Left cardiac atrium (tissue), 4 donors: ENCODE data around the gene FNDC3B. TPM values are rescaled to one million over a fixed set of nuclear protein-coding genes. Genes with fewer than 3 reads are reported as not detected.

ENCODE experiments used
- ATAC-seq, 2 donors: fragments of 200-7000 bp; cut with Tn5 transposase; one replicate each; pipeline ENCODE4 v1.9.1; 2020; ENCODE audit warnings: mild to moderate bottlenecking in 2 of 2, moderate library complexity in 2 of 2
- DNase-seq: peaks from one replicate; pipeline ENCODE4 v3.0.0-alpha.2; 2020
- intact Hi-C, 2 donors: fragments of 100-400 bp; cut with DNase I; formaldehyde crosslinking; loops; one replicate each; pipeline versions ENCODE4 v1.14.1 to v1.15.1; 2022 to 2023
- total RNA-seq, 2 donors: library from RNA; stranded (reverse); fragmentation: NEBNext Ultra II Directional; extraction: Animal tissue kit (Norgen Biotek cat#: 25700); gene quantifications; one replicate each; pipeline ENCODE4 v1.2.1, GENCODE V29; 2021
- donor health status: DM: no; HTN: yes; CAD: no.
- donor health status: DM: no; HTN: yes; CAD: no; lungs with severe emphysema.
- donor health status: DM: yes; HTN: yes; CAD: no.
- donor health status: Dilated cardiomyopathy.

Gene FNDC3B
- total RNA-seq, 2 donors from 2014 or later = 82.4 to 98.3 TPM

DNA sequence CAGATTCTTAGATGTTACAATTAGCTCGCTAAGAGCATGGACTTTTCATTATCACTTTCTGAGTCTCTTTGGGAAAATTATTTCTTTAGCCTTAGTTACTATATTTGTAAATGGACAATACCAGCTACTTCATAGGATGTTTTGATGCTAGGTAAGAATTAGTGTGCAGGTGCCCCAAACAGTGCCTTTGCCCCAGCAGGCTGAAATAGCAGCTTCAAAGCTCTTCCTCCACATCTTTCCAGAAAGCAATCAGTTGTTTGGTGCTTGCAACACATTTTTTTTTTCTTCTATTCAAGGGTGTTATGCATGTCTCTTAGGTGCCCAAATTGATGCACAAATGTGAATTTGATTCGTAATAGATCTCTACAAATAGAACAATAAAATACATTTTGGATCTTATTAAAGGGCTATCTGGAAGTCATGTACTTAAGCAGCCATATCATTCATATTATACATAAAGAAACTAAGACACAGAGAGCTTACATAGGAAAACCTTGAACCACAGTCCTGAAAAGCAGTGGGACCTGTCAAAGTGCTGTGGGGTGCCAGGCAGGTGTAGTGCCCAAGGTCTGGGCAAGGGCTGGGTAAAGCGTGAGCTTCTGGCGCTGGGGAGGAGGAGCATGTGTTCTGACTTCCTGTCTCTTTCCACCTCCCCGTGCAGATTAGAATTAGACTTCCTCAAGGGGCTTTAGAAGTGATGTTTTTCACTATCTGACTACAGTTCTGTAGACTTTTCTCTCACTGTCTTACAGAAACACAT, 62.9 kb downstream of the FNDC3B start:
- no peak for DNase-seq
- ATAC-seq = no peak
- intact Hi-C loops = no loop called here

DNA sequence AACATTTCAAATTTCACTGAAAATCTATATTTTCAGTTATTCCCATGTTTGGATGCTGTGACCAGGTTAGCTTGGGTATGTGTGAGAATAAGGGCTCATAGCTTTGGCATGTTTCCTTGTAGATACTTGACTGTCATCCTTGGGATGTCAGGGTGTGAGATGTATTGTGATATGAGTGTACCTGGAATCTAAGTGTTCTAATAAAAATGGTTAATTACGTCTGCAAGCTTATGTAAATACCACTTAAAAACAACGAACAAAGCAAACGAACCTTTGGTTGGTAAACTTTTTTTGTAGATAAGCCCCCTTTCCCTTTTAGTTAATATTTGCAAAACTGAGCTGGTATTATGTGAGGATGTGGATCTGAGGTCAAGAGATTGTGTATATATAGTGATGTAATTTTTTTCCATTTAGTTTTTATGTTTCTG, 63.5 kb downstream of the FNDC3B start:
- ATAC-seq = no peak
- intact Hi-C loops = no loop called here
- no peak for DNase-seq

DNA sequence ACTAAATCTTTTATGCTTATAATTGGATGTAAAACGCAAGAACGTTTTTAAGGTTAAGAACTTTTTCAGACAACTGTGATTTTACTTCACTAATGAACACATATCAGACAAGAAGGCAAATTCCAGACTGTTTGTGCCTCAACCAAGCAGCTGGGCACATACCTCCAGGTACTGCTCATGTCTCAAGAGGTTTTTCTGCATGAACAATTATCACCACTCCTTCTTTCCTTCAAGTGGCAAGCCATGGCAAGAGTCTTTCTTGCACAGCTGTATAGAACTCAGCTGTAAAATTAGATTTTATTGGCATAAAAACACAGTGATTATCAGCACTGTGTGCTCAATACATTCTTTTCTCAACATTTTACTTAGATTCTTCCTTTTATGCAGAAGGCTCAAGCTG, 64.3 kb downstream of the FNDC3B start:
- ATAC-seq (peak in 1 of 2 donors; percentile 62), DNase-seq (no peak)
- intact Hi-C loops = no loop called here

DNA sequence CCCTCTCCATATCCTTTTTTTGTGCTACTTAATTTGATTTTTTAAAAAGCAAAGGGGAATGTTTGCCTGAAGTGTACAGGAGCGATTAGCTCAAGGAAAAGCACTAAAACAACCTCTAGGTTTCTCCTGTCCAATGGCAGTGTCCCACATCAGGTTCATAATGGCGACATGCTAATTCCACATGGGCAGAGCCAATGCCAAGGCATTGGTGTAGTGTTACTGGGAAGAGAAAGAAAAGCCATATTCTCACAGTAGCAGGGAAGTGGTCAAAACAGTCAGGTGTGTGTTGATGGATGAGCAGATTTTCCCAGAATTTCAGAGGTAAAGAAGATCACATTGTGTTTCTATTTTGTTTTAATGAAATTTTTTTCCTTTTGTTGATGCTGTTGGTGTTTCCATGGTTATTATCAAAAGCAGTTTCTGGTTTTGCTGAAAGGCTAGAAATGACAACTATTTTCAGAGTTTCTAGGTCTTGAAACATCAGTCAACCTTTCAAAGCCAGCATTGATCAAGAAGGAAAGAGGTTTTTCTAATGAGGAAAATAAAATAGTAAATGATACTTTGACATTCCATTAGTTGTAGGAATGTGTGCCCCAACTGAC, 65.2 kb downstream of the FNDC3B start:
- DNase-seq (no peak), ATAC-seq (peak; percentile 39 to 76)
- intact Hi-C loops = loop anchor here in 1 of 2 donors (5.0 kb wide), 1 partner anchor 62 kb away; no protein-coding TSS in a partner anchor

DNA sequence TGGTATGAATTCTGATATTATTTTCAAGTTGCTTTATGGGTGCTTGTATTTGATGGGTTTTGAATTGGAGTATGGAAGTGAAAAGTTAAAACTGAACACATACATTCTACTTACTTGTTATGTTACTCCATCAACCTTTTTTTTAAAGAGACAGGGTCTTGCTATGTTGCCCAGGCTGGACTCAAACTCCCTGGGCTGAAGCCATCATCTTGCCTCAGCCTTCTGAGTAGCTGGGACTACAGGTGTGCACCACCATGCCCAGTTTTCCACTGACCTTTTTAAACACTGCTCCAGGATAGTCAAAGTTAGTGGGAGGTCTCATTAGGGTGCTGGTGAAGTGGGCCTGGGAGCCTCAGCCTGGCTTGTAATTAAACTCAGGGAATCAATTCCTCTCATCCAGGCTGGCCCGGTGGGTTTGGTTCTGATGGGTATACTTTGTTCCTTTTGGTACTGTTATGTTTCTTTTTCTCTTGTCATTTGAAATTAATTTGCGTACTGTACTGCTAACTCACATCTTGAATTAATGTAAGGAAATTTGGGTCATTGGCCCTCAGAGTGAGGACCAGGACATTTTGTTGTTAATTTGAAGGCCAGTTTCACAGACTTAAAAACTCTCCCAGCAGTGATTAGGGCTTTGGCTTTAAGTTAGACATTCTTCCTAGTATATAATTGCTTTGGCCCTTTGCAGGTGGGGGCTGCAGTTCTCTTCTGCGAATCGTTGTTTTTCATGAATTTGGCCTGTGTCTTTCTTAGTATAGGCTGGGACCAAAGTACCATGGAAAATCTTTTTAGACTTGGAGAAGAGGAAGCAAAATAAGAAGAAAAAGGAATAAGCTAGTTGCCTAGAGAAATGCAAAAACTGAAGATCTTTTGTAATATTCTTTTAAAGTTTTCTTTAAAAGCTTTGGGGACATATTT, 66.9 kb downstream of the FNDC3B start:
- intact Hi-C loops = loop anchor here in 1 of 2 donors (5.0 kb wide), 1 partner anchor 64 kb away; no protein-coding TSS in a partner anchor
- ATAC-seq = no peak
- DNase-seq = no peak

DNA sequence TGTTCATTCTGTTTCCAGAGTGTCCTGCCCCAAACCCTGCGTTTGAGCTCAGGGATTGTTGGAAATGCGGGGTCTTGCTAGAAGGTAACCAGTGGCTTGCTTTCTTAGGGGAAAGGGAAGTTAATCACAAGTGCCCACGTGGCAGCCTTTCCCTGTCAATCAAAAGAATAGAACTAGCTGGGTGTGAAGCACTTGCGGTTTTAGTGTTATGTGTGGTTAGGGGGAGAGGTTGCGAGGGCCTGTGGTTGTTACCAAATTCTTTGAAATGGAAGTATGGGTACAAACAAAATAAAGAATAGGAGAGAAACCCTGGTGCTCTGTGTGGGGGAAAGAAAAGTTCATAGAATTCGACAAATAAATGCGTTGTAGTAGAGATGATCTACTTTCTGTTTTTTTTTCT, 67.6 kb downstream of the FNDC3B start:
- DNase-seq (peak; percentile 29), ATAC-seq (peak; percentile 26 to 51)

DNA sequence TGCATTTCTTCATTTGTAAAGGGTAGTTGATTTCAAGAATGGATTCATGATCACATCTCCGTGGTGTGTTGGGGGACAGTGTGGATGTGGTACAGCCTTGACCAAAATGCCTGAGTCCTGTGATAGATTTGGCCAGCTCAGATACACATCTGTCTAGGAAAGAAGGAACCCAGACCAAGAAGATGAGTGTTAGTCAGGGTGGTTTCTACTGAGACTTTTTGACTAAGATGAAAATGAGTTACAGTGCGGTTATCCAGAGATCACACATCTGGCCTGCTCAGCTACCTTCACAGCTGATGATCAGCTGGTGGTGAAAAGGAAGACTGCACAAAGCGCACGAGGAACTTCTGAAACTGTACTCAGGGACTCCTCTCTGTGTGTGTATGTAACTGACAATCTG, 68.0 kb downstream of the FNDC3B start:
- no peak for DNase-seq
- intact Hi-C loops = loop anchor here in 1 of 2 donors (5.0 kb wide), 1 partner anchor 65 kb away; no protein-coding TSS in a partner anchor
- peak; percentile 4 to 41 for ATAC-seq

More for the DNA sequence above, 67.6 kb downstream of the FNDC3B start:
- intact Hi-C loops = loop anchor here in 1 of 2 donors (5.0 kb wide), 1 partner anchor 65 kb away; no protein-coding TSS in a partner anchor

DNA sequence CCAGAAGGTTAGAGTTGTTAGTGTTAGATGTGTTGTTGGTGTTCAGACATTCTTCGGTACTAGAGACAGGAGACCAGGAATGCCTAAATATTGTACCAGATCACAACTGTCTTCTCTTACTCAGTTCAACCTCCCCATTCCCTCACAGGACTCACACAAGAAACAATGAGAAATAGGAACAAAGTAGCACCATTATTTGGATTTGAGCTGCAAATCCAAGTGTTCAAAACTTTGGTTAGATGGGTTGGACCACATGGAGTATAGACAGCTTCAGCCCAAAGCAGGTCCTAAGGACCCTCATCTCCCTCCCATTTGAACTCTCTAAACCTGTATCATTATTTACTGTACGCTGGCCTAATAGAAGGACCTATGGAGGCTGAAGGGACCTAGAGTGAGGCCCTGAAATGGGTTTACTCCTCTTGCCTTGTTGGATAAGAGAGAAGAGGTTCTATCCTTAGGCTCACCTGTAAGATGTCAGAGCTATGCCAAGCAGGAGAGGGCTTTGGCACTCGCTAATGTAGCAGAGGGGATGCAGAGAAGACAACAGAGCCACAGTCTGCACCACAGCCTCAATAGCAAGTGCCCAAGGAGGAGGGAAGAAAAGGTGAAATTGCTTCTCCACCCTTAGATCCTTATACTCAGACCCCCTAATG, 70.9 kb downstream of the FNDC3B start:
- DNase-seq (no peak), ATAC-seq (no peak)
- intact Hi-C loops = no loop called here

DNA sequence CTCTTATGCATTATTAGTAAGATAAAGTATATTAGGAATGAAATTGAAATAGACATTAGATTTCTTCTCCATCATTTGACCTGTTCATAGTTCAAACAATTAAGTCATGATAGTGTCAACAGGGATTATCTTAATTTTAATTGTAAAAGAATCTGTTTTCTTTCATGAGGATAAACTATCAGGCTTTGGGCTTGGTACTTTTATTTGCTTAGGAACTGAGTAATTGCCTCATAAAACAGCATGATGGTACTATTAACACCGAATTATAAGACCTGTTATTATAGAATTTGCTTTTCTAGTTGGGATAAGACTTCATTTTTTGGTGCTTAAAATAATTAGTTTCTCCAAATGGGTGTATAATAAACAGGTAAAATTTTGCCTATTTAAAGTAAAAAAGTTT, 71.8 kb downstream of the FNDC3B start:
- intact Hi-C loops = no loop called here
- DNase-seq (no peak), ATAC-seq (no peak)

DNA sequence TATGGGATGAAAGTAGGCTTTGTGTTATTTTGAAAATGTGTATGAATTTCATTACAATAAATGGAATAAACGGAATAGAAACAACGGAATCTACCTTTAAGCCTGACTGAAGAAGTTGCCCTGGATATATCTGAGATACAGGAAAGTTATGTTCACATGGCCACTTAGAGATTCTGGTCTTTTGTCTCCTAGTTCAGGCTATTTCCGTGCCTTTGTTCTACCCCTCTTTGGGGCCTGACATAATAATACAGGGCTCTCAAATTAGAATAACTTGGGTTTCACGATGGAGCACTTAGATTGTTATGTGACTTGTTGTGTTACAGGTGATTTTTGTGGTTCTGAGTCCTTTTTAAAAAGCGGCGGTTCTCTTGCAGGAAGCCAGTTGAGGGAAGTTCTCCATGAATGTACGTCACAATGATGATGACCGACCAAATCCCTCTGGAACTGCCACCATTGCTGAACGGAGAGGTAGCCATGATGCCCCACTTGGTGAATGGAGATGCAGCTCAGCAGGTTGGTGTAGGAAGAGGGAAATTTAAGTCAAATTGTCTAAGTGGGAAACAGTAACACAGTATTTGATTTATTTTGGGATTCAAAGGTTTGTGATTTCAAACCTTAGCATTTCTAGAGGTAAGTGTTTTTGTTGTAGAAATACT, 72.8 kb downstream of the FNDC3B start:
- DNase-seq (no peak), ATAC-seq (no peak)
- intact Hi-C loops = no loop called here

DNA sequence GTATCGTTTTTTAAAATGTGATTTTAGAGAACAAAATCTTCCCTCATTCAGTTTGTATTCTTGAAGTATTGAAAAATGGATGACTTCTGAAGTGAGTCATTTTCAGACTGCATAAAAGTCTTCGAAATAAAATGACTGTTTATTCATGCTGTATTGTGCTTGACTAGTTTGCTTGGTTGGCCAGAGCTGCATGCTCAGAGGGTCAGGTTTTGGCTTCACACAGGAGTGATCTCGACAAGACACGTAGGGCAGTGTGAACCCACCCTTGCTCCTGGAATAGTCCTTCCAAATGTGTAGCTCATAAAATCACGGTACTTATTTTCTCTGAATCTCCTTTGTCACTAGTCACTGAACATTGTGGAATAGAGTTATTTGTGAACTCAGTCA, 73.3 kb downstream of the FNDC3B start:
- intact Hi-C loops = no loop called here
- DNase-seq (no peak), ATAC-seq (no peak)

DNA sequence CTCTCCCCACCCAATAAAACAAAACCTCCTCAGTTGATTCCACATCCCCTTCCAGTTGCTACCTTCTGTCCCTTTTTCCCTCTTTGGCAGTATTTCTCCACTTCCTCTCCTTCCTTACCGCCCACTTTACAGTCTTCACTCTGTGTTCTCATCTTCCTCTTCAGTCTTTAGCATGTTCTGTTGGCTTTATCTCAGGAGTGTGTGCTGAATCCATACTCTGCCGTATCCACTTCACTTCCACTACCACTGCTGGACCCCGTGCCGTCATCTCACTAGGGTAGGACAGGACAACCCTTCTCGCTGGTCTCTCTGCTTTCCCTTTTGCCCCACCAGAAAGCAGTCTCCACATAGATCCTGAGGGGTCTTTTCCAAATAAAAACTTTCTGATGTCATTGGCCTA, 74.3 kb downstream of the FNDC3B start:
- intact Hi-C loops = no loop called here
- no peak for ATAC-seq

DNA sequence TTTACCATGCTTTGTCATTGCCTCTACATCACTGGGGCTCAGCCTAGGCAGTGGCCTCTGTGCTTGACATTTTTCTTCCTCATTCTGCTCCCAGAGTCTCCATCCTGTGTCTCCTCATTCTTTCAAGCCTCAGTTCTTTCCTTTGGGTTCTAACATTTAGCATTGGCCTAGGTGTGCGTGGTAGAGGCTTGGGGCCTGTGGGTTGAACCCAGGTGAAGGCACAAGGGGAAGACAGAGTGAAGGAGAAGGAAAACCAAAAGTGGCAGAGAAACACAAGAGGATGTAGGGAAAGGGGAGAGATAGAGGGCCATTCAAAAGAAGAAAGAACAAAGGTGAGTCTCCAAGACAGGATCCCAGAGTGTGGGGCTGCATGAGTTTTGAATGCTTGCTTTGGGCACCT, 75.7 kb downstream of the FNDC3B start:
- ATAC-seq = no peak
- intact Hi-C loops = no loop called here
- no peak for DNase-seq

More for the DNA sequence above, 74.3 kb downstream of the FNDC3B start:
- no peak for DNase-seq

DNA sequence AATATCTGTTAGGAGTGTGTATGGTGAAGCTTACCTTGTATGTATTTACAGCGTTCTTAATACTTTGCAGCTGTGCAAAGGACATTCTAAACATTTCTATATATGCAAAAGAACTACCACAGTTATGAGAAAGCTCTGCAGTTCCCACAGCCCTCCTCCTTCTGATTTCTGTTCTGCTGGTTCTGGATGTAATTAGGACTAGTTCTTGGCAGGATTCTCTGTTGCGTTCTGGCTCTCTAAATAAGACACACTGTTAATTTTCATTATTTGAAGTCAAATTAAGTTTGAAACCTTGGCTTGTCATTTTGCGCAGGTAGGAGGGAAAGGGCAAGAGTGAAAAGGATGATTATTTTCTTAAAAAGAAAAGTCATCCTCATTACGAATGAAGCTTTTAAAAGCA, 76.4 kb downstream of the FNDC3B start:
- ATAC-seq (no peak), DNase-seq (no peak)
- intact Hi-C loops = no loop called here

DNA sequence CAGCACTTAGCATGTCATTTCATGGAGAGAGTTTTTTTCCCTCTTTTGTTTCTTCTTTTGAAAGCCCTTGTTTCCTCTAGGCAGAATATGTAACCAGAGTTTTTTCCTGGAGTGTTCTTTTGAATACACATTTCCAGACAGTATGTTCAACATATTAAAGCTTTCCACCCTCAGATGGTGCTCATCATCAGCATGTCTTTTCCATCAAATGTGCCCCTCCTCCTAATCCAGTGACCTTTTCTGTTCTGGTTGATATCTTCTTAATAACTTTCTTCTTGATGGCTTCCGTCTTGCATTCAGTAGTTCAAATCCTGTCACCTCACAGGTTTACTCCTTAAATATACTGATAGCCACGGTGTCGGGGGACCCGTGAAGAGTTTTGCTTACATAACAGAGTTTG, 78.6 kb downstream of the FNDC3B start:
- ATAC-seq (no peak), DNase-seq (no peak)
- intact Hi-C loops = no loop called here

DNA sequence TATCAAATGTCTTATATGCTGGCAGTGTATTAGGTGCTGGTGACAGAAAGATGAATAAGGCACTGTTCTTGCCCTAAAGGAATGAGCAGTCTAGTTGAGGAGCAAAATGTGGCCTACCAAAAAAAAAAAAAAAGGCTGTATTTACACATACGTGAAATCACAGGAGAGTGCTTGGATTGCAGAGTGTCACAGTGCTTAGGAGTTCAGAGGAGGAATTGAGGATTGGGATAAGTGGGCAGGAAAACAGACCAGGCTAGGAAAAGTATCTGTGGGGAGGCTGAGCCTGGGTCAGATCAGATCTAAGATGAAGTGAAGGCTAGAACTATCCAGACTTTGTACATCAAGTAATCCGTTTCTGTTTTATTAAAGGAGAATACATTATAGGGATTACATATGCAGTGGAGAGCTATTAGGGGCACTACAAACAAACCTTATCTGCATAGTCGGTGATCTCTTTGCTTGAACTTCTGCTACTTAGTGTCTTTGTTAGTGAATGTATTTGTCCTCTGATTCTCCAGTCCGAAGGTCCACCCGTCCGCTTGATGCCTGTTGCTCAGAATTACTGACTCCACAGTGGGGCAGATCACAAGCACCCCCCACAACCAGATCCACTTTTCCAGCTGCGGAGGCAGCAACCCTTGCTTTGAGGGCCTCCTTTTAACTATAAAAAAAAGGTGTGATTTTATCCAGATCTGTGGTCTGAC, 80.0 kb downstream of the FNDC3B start:
- intact Hi-C loops = no loop called here
- ATAC-seq (no peak), DNase-seq (no peak)

DNA sequence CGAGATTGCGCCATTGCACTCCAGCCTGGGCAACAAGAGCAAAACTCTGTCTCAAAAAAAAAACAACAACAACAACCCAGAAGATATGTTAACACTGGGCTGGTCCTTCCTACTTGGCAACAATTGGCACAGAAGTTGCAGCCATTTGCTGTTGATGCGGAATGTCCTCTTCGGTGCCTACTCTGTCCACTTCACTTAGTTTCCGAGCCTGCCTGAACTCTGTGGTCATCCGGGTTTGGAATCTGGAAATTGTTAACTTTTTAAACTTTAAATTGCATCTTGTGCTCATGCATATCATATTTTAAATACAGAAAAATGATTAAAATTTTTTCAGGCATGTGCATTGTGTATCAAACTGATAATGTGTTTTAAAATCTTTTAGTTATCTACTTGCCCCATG, 81.5 kb downstream of the FNDC3B start:
- DNase-seq (no peak), ATAC-seq (no peak)
- intact Hi-C loops = loop anchor here in 1 of 2 donors (5.0 kb wide), 1 partner anchor 59 kb away; no protein-coding TSS in a partner anchor

DNA sequence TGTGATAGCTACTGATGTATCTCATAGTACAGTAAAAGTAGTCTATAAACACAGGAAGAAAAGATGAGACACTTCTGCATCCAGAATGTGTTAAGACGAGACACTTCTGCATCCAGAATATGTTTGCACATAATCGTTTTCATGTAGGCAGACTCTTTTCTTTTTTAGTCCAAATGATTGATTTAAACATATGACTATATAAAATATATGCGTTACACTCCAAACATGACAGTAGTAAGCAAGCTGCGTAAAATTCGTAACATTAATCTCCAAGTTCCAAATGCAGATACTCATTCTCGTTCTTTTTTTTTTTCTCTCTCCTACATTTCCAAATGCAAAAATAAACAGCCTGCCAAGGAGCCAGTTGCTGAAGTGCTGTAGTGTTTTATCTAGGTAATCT, 82.6 kb downstream of the FNDC3B start:
- DNase-seq = no peak
- no peak for ATAC-seq

More for the DNA sequence above, 82.6 kb downstream of the FNDC3B start:
- intact Hi-C loops = loop anchor here in 1 of 2 donors (5.0 kb wide), 1 partner anchor 60 kb away; no protein-coding TSS in a partner anchor
